GM12878 (cell line): ENCODE results near the gene ZNF407. TPM values are rescaled to one million over a fixed set of nuclear protein-coding genes. Genes with fewer than 3 reads are reported as not detected.

Experiments
- ATAC-seq: fragments of 200-7000 bp; cut with Tn5 transposase; 3 replicates; pipeline ENCODE4 v1.9.1; 2020; ENCODE audit warnings: mild to moderate bottlenecking, moderate library complexity
- BruUV-seq: library from RNA; stranded (reverse); fragments of 400-500 nt; replicated peaks from 2 replicates; lab custom pipeline; 2021; lab: Mats Ljungman, UMichigan
- CTCF ChIA-PET: fragments of 300-600 bp; sonication (Branson Sonifier 250); formaldehyde crosslinking; extraction: SDS; loops from one replicate; lab custom pipeline; 2021; ENCODE audit warnings: inconsistent platforms; lab: Yijun Ruan, JAX
- POLR2A ChIA-PET: fragments of 350-600 bp; formaldehyde crosslinking; extraction: SDS; loops from one replicate; lab custom pipeline; 2021; ENCODE audit warnings: inconsistent platforms; lab: Charles Lee
- RAD21 ChIA-PET: fragments of 300-600 bp; sonication (Branson Sonifier 250); formaldehyde crosslinking; loops from one replicate; lab custom pipeline; 2023; ENCODE audit warnings: antibody characterized with exemption; ENCODE audit not compliant: unreplicated experiment; lab: Charles Lee
- SMC1A ChIA-PET: fragments of 300-600 bp; sonication (Branson Sonifier 250); formaldehyde crosslinking; loops from one replicate; lab custom pipeline; 2023; ENCODE audit not compliant: unreplicated experiment, uncharacterized antibody; lab: Charles Lee
- DNase-seq: peaks from one replicate; pipeline ENCODE4 v3.0.0-alpha.2; 2011; ENCODE audit warnings: low read depth, low spot score
- FAIRE-seq: peaks from 3 replicates; lab custom pipeline; 2011; peaks lifted over from hg19 to GRCh38; lab: Jason Lieb, UNC
- H2AFZ ChIP-seq: 2 replicates; pipeline ENCODE4 v1.6.0; 2011; ENCODE audit warnings: low read depth, low read length, control low read depth; ENCODE audit not compliant: control insufficient read depth
- H3K27ac ChIP-seq: 2 replicates; pipeline ENCODE4 v1.5.1; 2011; ENCODE audit warnings: control low read depth; ENCODE audit not compliant: control insufficient read depth, insufficient read depth
- H3K27me3 ChIP-seq, 2 experiments: replicated peaks in 1 of 2; 2 replicates each; pipeline versions ENCODE4 v1.6.0 to v1.6.1; 2011; ENCODE audit warnings: low read length in 1 of 2; ENCODE audit not compliant: control insufficient read depth in 2 of 2, insufficient read depth in 2 of 2
- H3K36me3 ChIP-seq, 2 experiments: 2 replicates each; pipeline ENCODE4 v1.5.1; 2011; ENCODE audit warnings: low read length in 1 of 2; ENCODE audit not compliant: control insufficient read depth in 2 of 2, insufficient read depth in 2 of 2
- H3K4me1 ChIP-seq: 2 replicates; pipeline ENCODE4 v1.6.1; 2011; ENCODE audit warnings: mild to moderate bottlenecking, low read length, moderate library complexity, mixed read lengths; ENCODE audit not compliant: control insufficient read depth, insufficient read depth
- H3K4me2 ChIP-seq: 2 replicates; pipeline ENCODE4 v1.6.0; 2011; ENCODE audit warnings: control low read depth; ENCODE audit not compliant: control insufficient read depth, insufficient read depth
- H3K4me3 ChIP-seq: fragments of 200-600 bp; sonication (generic); 2 replicates; pipeline ENCODE4 v1.5.1; 2016
- H3K79me2 ChIP-seq: 2 replicates; pipeline ENCODE4 v1.6.0; 2011; ENCODE audit warnings: low read length; ENCODE audit not compliant: control insufficient read depth, insufficient read depth
- H3K9ac ChIP-seq: 2 replicates; pipeline ENCODE4 v1.8.0; 2011; ENCODE audit warnings: low read length, control low read depth, mixed read lengths; ENCODE audit not compliant: control insufficient read depth, insufficient read depth
- H3K9me3 ChIP-seq: replicated peaks from 3 replicates; pipeline ENCODE4 v1.5.1; 2011; ENCODE audit warnings: mild to moderate bottlenecking, low read length; ENCODE audit not compliant: control insufficient read depth, insufficient read depth
- H4K20me1 ChIP-seq: 2 replicates; pipeline ENCODE4 v1.6.0; 2011; ENCODE audit not compliant: control insufficient read depth, insufficient read depth
- BCL3 ChIP-seq: IDR thresholded peaks from 2 replicates; pipeline ENCODE4 v1.6.1; 2011; ENCODE audit warnings: borderline replicate concordance, low read depth, mild to moderate bottlenecking, moderate library complexity, low read length; ENCODE audit not compliant: insufficient read depth, poor library complexity, severe bottlenecking
- BRCA1 ChIP-seq: IDR thresholded peaks from 2 replicates; pipeline ENCODE4 v1.6.1; 2011; ENCODE audit warnings: low read depth, low read length, improper control_type of control experiment
- CEBPB ChIP-seq, 2 experiments: fragments of 150-350 bp in 1 of 2; IDR thresholded peaks; 2 replicates each; pipeline ENCODE4 v1.6.1; 2012 to 2014; ENCODE audit warnings: low read depth in 2 of 2, low read length in 2 of 2, borderline replicate concordance in 1 of 2, inconsistent platforms in 1 of 2
- DPF2 ChIP-seq: fragments of 450-650 bp; IDR thresholded peaks from 2 replicates; pipeline ENCODE4 v1.6.1; 2017; ENCODE audit warnings: mild to moderate bottlenecking
- E2F8 ChIP-seq: fragments of 450-650 bp; IDR thresholded peaks from 2 replicates; pipeline ENCODE4 v1.6.1; 2018; ENCODE audit warnings: mild to moderate bottlenecking, low read depth, moderate library complexity; ENCODE audit not compliant: partially characterized antibody
- JUNB ChIP-seq: IDR thresholded peaks from 2 replicates; pipeline ENCODE4 v1.6.1; 2016; ENCODE audit warnings: antibody characterized with exemption, mild to moderate bottlenecking
- NBN ChIP-seq: fragments of 450-650 bp; IDR thresholded peaks from 2 replicates; pipeline ENCODE4 v1.6.1; 2016
- NR2C1 ChIP-seq: fragments of 450-650 bp; IDR thresholded peaks from 2 replicates; pipeline ENCODE4 v1.6.1; 2017; ENCODE audit warnings: antibody characterized with exemption, mild to moderate bottlenecking, moderate library complexity
- PAX5 ChIP-seq: IDR thresholded peaks from 2 replicates; pipeline ENCODE4 v1.6.1; 2011; ENCODE audit warnings: low read depth, low read length, borderline replicate concordance
- POU2F2 ChIP-seq: IDR thresholded peaks from 3 replicates; pipeline ENCODE4 v1.6.1; 2011; ENCODE audit warnings: low read depth, mild to moderate bottlenecking, low read length, borderline replicate concordance
- RCOR1 ChIP-seq: conservative IDR thresholded peaks from 2 replicates; pipeline ENCODE4 v1.6.1; 2012; ENCODE audit warnings: low read depth, low read length, improper control_type of control experiment
- SREBF1 ChIP-seq: IDR thresholded peaks from 2 replicates; pipeline ENCODE4 v1.6.1; 2012; ENCODE audit warnings: mild to moderate bottlenecking, low read length
- ZBTB40 ChIP-seq: fragments of 450-650 bp; IDR thresholded peaks from 2 replicates; pipeline ENCODE4 v1.6.1; 2016; ENCODE audit warnings: mild to moderate bottlenecking, moderate library complexity, borderline replicate concordance
- ZNF217 ChIP-seq: fragments of 450-650 bp; IDR thresholded peaks from 2 replicates; pipeline ENCODE4 v1.6.1; 2017; ENCODE audit warnings: antibody characterized with exemption, mild to moderate bottlenecking
- ZNF24 ChIP-seq: fragments of 450-650 bp; IDR thresholded peaks from 2 replicates; pipeline ENCODE4 v1.6.1; 2017; ENCODE audit warnings: antibody characterized with exemption, mild to moderate bottlenecking
- ZNF274 ChIP-seq: IDR thresholded peaks from one replicate; pipeline ENCODE4 v1.8.0; 2011; ENCODE audit not compliant: insufficient read length, insufficient read depth
- WGBS: methylation state at CpG from one replicate; pipeline ENCODE4 v1.1.6; 2016; ENCODE audit warnings: low lambda C conversion rate; ENCODE audit not compliant: insufficient replicate concordance, insufficient coverage; ENCODE audit errors: missing lambda C conversion rate; 5-methylcytosine and 5-hydroxymethylcytosine counted together
- in situ Hi-C: fragments of 300-500 bp; cut with MboI; formaldehyde crosslinking; loops from 9 replicates; pipeline ENCODE4 v1.14.3; 2018; ENCODE audit warnings: mixed read lengths
- intact Hi-C: fragments of 100-400 bp; cut with micrococcal nuclease; formaldehyde crosslinking; loops from one replicate; pipeline ENCODE4 v1.14.2; 2022; ENCODE audit not compliant: unreplicated experiment
- polyA plus RNA-seq, 11 experiments: library from polyadenylated mRNA; depleted of rRNA in 4 of 11; unstranded in 6 of 11; stranded (reverse) in 5 of 11; fragments of >200 nt; fragmentation: Nextera tagmentation in 4 of 11; fragmentation: Illumina TruSeq in 1 of 11; extraction: Ambion mirVana in 4 of 11; extraction: Trizol in 1 of 11; gene quantifications; 1 replicate in 1 of 11; 2 replicates in 10 of 11; pipeline versions ENCODE4 v1.2.1 to v1.2.3, GENCODE V29; 2011 to 2016; ENCODE audit warnings: inconsistent platforms in 2 of 11, missing spikeins in 2 of 11, low read depth in 1 of 11
- total RNA-seq, 4 experiments: library from RNA; depleted of rRNA in 3 of 4; stranded (reverse); fragments of >200 nt in 3 of 4; fragmentation: Illumina TruSeq in 1 of 4; extraction: Trizol in 1 of 4; gene quantifications; 2 replicates each; pipeline versions ENCODE4 v1.2.1 to v1.2.3, GENCODE V29; 2013 to 2021

Gene ZNF407
- total and polyA plus RNA-seq, 10 of the 15 experiments (the other 5 are each of a cell fraction or from before 2014, with no cell fraction given), result 0.69 to 11.6 (median 5.3) TPM

- intact Hi-C loops, result no loop called here
- Histone ChIP-seq H3K79me2 (no peaks in the 10 kb centered on the region), H3K9me3 (no peaks in the 10 kb centered on the region; the same call in 2 of the 3 replicates), H3K4me1 (no peaks in the 10 kb centered on the region), H3K9ac (no peak overlapping the region), H3K4me3 (no peak overlapping the region), H4K20me1 (no peaks in the 10 kb centered on the region), H3K27me3 (no peaks in the 10 kb centered on the region), H3K27ac (no peak overlapping the region), H3K36me3 (no peaks in the 10 kb centered on the region), H2AFZ (no peak overlapping the region), H3K4me2 (no peak overlapping the region)
- ChIA-PET SMC1A (no interaction called here), CTCF (no interaction called here), RAD21 (no interaction called here), POLR2A (no interaction called here)
- WGBS, result 85% methylated on average over 43 of the region's 43 CpGs
- FAIRE-seq, result no peak
- ATAC-seq, result no peak
- DNase-seq, result no peak
- BruUV-seq, result no TSS peak
- in situ Hi-C loops, result no loop called here
- TF ChIP-seq ZBTB40, result no peak
- no peak for TF ChIP-seq DPF2
- TF ChIP-seq PAX5, result no peak
- no peak for TF ChIP-seq ZNF24
- TF ChIP-seq E2F8, result no peak
- no peak for TF ChIP-seq SREBF1
- TF ChIP-seq POU2F2, result no peak
- TF ChIP-seq NR2C1, result no peak
- no peak for TF ChIP-seq BCL3
- no peak for TF ChIP-seq ZNF274
- TF ChIP-seq JUNB, result no peak
- no peak for TF ChIP-seq RCOR1
- no peak for TF ChIP-seq BRCA1
- TF ChIP-seq CEBPB (IDR thresholded peaks at IDR 0.05; ENCODE audit: borderline replicate concordance in 1 of 2, low read depth in 2 of 2, low read length in 2 of 2), result no peak
- no peak for TF ChIP-seq NBN
- no peak for TF ChIP-seq ZNF217
Measured at GRCh38 chr18:75087119-75088020, 489.7 kb downstream of the ZNF407 start.
